Left colon (tissue), 2 donors: Measurements from ENCODE around the gene SLN. TPM values are rescaled to one million over a fixed set of nuclear protein-coding genes. Genes with fewer than 3 reads are reported as not detected.

Source experiments
- ATAC-seq: fragments of 200-7000 bp; cut with Tn5 transposase; one replicate; pipeline ENCODE4 v1.9.1; 2020; ENCODE audit warnings: mild to moderate bottlenecking, moderate library complexity
- DNase-seq, 2 donors: peaks; one replicate each; pipeline ENCODE4 v3.0.0-alpha.2; 2020
- intact Hi-C, 2 donors: fragments of 100-400 bp; cut with DNase I in 1 of 2; cut with micrococcal nuclease in 1 of 2; formaldehyde crosslinking; loops; one replicate each; pipeline versions ENCODE4 v1.11.2 to v1.14.0; 2022; cut with DNase I, micrococcal nuclease
- total RNA-seq, 2 donors: library from RNA; stranded (reverse); fragmentation: NEBNext Ultra II Directional; extraction: Animal tissue kit (Norgen Biotek cat#: 25700); gene quantifications; one replicate each; pipeline ENCODE4 v1.2.1, GENCODE V29; 2021
- donor health status: DM: no; HTN: no; CAD: no.
- donor health status: DM: yes; HTN: yes; CAD: no.

SLN gene
- total RNA-seq, 2 donors from 2014 or later = not detected

GRCh38 chr11:107691000-107691750, 20.7 kb downstream of the SLN start:
- DNase-seq = no peak
- no peak for ATAC-seq
- intact Hi-C loops = no loop called here

- DNase-seq = peak in 1 of 2 donors; percentile 77
- intact Hi-C loops = loop anchor here in 1 of 2 donors (5.0 kb wide), 1 partner anchor 112 kb away; no protein-coding TSS in a partner anchor
- peak; percentile 77 for ATAC-seq
Observed at GRCh38 chr11:107689317-107690202, 22.3 kb downstream of the SLN start.

GRCh38 chr11:107688322-107688918, 23.4 kb downstream of the SLN start:
- no peak for DNase-seq
- intact Hi-C loops = loop anchor here in 1 of 2 donors (5.0 kb wide), 1 partner anchor 111 kb away; no protein-coding TSS in a partner anchor
- ATAC-seq = no peak

- DNase-seq = no peak
- no peak for ATAC-seq
- intact Hi-C loops = no loop called here
Observed at GRCh38 chr11:107683807-107684206, 28.0 kb downstream of the SLN start.

GRCh38 chr11:107683061-107683460, 28.8 kb downstream of the SLN start:
- intact Hi-C loops = no loop called here
- no peak for DNase-seq
- no peak for ATAC-seq

GRCh38 chr11:107682572-107682971, 29.3 kb downstream of the SLN start:
- DNase-seq (no peak), ATAC-seq (no peak)
- intact Hi-C loops = no loop called here

GRCh38 chr11:107682171-107682570, 29.7 kb downstream of the SLN start:
- intact Hi-C loops = no loop called here
- ATAC-seq (no peak), DNase-seq (no peak)

- no peak for DNase-seq
- no peak for ATAC-seq
- intact Hi-C loops = no loop called here
Observed at GRCh38 chr11:107679255-107680024, 32.4 kb downstream of the SLN start.

GRCh38 chr11:107678632-107678971, 33.3 kb downstream of the SLN start:
- intact Hi-C loops = no loop called here
- ATAC-seq (no peak), DNase-seq (no peak)

GRCh38 chr11:107677924-107678631, 33.8 kb downstream of the SLN start:
- no peak for ATAC-seq
- intact Hi-C loops = no loop called here
- no peak for DNase-seq

- intact Hi-C loops = no loop called here
- DNase-seq = no peak
- ATAC-seq = no peak
Observed at GRCh38 chr11:107676336-107677057, 35.4 kb downstream of the SLN start.

GRCh38 chr11:107675902-107676301, 36.0 kb downstream of the SLN start:
- intact Hi-C loops = no loop called here
- ATAC-seq (no peak), DNase-seq (no peak)

- intact Hi-C loops = no loop called here
- ATAC-seq (no peak), DNase-seq (no peak)
Observed at GRCh38 chr11:107669893-107670601, 41.8 kb downstream of the SLN start.

- intact Hi-C loops = no loop called here
- ATAC-seq = no peak
- no peak for DNase-seq
Observed at GRCh38 chr11:107669191-107669740, 42.6 kb downstream of the SLN start.

- ATAC-seq = no peak
- no peak for DNase-seq
- intact Hi-C loops = no loop called here
Observed at GRCh38 chr11:107666911-107667613, 44.8 kb downstream of the SLN start.

- ATAC-seq (no peak), DNase-seq (no peak)
- intact Hi-C loops = no loop called here
Observed at GRCh38 chr11:107665018-107665417, 46.8 kb downstream of the SLN start.
